GM23338 (cell line): ENCODE measurements around the gene GRM6. TPM values are rescaled to one million over a fixed set of nuclear protein-coding genes. Genes with fewer than 3 reads are reported as not detected.

Source experiments
- ATAC-seq: fragments of 200-7000 bp; cut with Tn5 transposase; 3 replicates; pipeline ENCODE4 v1.9.1; 2020
- DNase-seq: peaks from one replicate; pipeline ENCODE4 v3.0.0-alpha.2; 2015; ENCODE audit warnings: low spot score
- H2AFZ ChIP-seq: fragments of 200-600 bp; sonication (generic); 2 replicates; pipeline ENCODE4 v1.8.0; 2016; ENCODE audit warnings: antibody characterized with exemption, mild to moderate bottlenecking, moderate library complexity
- H3F3A ChIP-seq: fragments of 200-600 bp; sonication (generic); replicated peaks from 2 replicates; pipeline ENCODE4 v1.8.0; 2017; ENCODE audit warnings: antibody characterized with exemption, mixed run types, low read depth
- H3K27ac ChIP-seq: fragments of 200-600 bp; sonication (generic); 2 replicates; pipeline ENCODE4 v1.6.1; 2016; ENCODE audit warnings: low read depth
- H3K27me3 ChIP-seq: fragments of 200-600 bp; sonication (generic); 2 replicates; pipeline ENCODE4 v1.8.0; 2016; ENCODE audit warnings: mild to moderate bottlenecking, mixed run types, moderate library complexity; ENCODE audit not compliant: insufficient read depth
- H3K36me3 ChIP-seq: fragments of 200-600 bp; sonication (generic); 2 replicates; pipeline ENCODE4 v1.8.0; 2016; ENCODE audit warnings: mild to moderate bottlenecking; ENCODE audit not compliant: insufficient read depth
- H3K4me1 ChIP-seq: fragments of 200-600 bp; sonication (generic); 2 replicates; pipeline ENCODE4 v1.8.0; 2016; ENCODE audit warnings: mild to moderate bottlenecking, moderate library complexity; ENCODE audit not compliant: insufficient read depth
- H3K4me2 ChIP-seq: fragments of 200-600 bp; sonication (generic); 2 replicates; pipeline ENCODE4 v1.7.1; 2017; ENCODE audit warnings: mixed run types
- H3K4me3 ChIP-seq: fragments of 200-600 bp; sonication (generic); 2 replicates; pipeline ENCODE4 v1.6.1; 2016; ENCODE audit warnings: mixed run types
- H3K79me2 ChIP-seq: fragments of 200-600 bp; sonication (generic); replicated peaks from 2 replicates; pipeline ENCODE4 v1.8.0; 2017; ENCODE audit warnings: mild to moderate bottlenecking; ENCODE audit not compliant: insufficient read depth
- H3K9me2 ChIP-seq: fragments of 200-600 bp; sonication (generic); 2 replicates; pipeline ENCODE4 v1.8.0; 2017; ENCODE audit not compliant: insufficient read depth
- H4K20me1 ChIP-seq: fragments of 200-600 bp; sonication (generic); replicated peaks from 2 replicates; pipeline ENCODE4 v1.8.0; 2017; ENCODE audit warnings: mild to moderate bottlenecking; ENCODE audit not compliant: insufficient read depth
- H3K27ac Mint-ChIP-seq: 2 replicates; pipeline ENCODE4 v1.8.0; 2020; ENCODE audit warnings: inconsistent platforms, mild to moderate bottlenecking, moderate library complexity, mixed read lengths
- H3K27me3 Mint-ChIP-seq: 3 replicates; pipeline ENCODE4 v1.8.0; 2022; ENCODE audit warnings: low read depth, mild to moderate bottlenecking, moderate library complexity, mixed read lengths, inconsistent platforms; ENCODE audit not compliant: insufficient read depth, poor library complexity
- H3K36me3 Mint-ChIP-seq: 3 replicates; pipeline ENCODE4 v1.8.0; 2021; ENCODE audit warnings: low read depth, mild to moderate bottlenecking, inconsistent platforms, moderate library complexity, mixed read lengths
- H3K4me1 Mint-ChIP-seq: 3 replicates; pipeline ENCODE4 v1.8.0; 2020; ENCODE audit warnings: mild to moderate bottlenecking, inconsistent platforms, mixed read lengths
- H3K4me3 Mint-ChIP-seq: 3 replicates; pipeline ENCODE4 v1.8.0; 2021; ENCODE audit warnings: moderate library complexity, mild to moderate bottlenecking, inconsistent platforms, mixed read lengths
- H3K9me3 Mint-ChIP-seq: 3 replicates; pipeline ENCODE4 v1.8.0; 2020; ENCODE audit warnings: moderate library complexity, mild to moderate bottlenecking, inconsistent platforms, mixed read lengths
- CTCF ChIP-seq, 2 experiments: fragments of 200-600 bp in 1 of 2; sonication (generic) in 1 of 2; conservative IDR thresholded peaks; 2 replicates each; pipeline versions ENCODE4 v1.5.1 to v1.6.1; 2016 to 2017; ENCODE audit warnings: antibody characterized with exemption in 2 of 2, low read depth in 2 of 2, mild to moderate bottlenecking in 2 of 2, moderate library complexity in 1 of 2
- EZH2 ChIP-seq: fragments of 200-600 bp; sonication (generic); IDR thresholded peaks from one replicate; pipeline ENCODE4 v1.8.0; 2017; ENCODE audit warnings: antibody characterized with exemption, mild to moderate bottlenecking, low read depth; ENCODE audit not compliant: unreplicated experiment
- EZH2phosphoT487 ChIP-seq: fragments of 200-600 bp; sonication (generic); IDR thresholded peaks from one replicate; pipeline ENCODE4 v1.8.1; 2018; ENCODE audit warnings: antibody characterized with exemption; ENCODE audit not compliant: unreplicated experiment
- NANOG ChIP-seq: IDR thresholded peaks from 2 replicates; pipeline ENCODE4 v1.6.1; 2016; ENCODE audit warnings: antibody characterized with exemption, borderline replicate concordance
- STAT1 ChIP-seq: IDR thresholded peaks from one replicate; pipeline ENCODE4 v1.6.1; 2016; ENCODE audit warnings: antibody characterized with exemption; ENCODE audit not compliant: unreplicated experiment
- polyA plus RNA-seq: library from polyadenylated mRNA; unstranded; fragments of >200 nt; fragmentation: Nextera tagmentation; extraction: Ambion mirVana; gene quantifications from 2 replicates; pipeline ENCODE4 v1.2.1, GENCODE V29; 2016
- total RNA-seq: library from RNA; depleted of rRNA; stranded (reverse); fragments of >200 nt; shearing (Covaris generic); gene quantifications from 2 replicates; pipeline ENCODE4 v1.2.3, GENCODE V29; 2014
- TF ChIP-seq, protein P1 (sequence below): fragments of 250-450 bp; sonication (Bioruptor Pico); IDR thresholded peaks from 2 replicates; pipeline ENCODE4 v1.5.0; 2020; ENCODE audit warnings: mild to moderate bottlenecking, moderate library complexity
- TF ChIP-seq, protein P2 (sequence below): IDR thresholded peaks from 2 replicates; pipeline ENCODE4 v1.6.1; 2016; ENCODE audit warnings: antibody characterized with exemption
- TF ChIP-seq, protein P3 (sequence below): IDR thresholded peaks from one replicate; pipeline ENCODE4 v1.6.1; 2018; ENCODE audit warnings: antibody characterized with exemption; ENCODE audit not compliant: unreplicated experiment

Gene GRM6
- total and polyA plus RNA-seq, 2 experiments from 2014 or later, result 0.19 TPM; not detected in 1

GRCh38 chr5:178984145-178985072, 10.7 kb downstream of the GRM6 start:
- TF ChIP-seq EZH2, result no peak
- TF ChIP-seq, protein P1, sequence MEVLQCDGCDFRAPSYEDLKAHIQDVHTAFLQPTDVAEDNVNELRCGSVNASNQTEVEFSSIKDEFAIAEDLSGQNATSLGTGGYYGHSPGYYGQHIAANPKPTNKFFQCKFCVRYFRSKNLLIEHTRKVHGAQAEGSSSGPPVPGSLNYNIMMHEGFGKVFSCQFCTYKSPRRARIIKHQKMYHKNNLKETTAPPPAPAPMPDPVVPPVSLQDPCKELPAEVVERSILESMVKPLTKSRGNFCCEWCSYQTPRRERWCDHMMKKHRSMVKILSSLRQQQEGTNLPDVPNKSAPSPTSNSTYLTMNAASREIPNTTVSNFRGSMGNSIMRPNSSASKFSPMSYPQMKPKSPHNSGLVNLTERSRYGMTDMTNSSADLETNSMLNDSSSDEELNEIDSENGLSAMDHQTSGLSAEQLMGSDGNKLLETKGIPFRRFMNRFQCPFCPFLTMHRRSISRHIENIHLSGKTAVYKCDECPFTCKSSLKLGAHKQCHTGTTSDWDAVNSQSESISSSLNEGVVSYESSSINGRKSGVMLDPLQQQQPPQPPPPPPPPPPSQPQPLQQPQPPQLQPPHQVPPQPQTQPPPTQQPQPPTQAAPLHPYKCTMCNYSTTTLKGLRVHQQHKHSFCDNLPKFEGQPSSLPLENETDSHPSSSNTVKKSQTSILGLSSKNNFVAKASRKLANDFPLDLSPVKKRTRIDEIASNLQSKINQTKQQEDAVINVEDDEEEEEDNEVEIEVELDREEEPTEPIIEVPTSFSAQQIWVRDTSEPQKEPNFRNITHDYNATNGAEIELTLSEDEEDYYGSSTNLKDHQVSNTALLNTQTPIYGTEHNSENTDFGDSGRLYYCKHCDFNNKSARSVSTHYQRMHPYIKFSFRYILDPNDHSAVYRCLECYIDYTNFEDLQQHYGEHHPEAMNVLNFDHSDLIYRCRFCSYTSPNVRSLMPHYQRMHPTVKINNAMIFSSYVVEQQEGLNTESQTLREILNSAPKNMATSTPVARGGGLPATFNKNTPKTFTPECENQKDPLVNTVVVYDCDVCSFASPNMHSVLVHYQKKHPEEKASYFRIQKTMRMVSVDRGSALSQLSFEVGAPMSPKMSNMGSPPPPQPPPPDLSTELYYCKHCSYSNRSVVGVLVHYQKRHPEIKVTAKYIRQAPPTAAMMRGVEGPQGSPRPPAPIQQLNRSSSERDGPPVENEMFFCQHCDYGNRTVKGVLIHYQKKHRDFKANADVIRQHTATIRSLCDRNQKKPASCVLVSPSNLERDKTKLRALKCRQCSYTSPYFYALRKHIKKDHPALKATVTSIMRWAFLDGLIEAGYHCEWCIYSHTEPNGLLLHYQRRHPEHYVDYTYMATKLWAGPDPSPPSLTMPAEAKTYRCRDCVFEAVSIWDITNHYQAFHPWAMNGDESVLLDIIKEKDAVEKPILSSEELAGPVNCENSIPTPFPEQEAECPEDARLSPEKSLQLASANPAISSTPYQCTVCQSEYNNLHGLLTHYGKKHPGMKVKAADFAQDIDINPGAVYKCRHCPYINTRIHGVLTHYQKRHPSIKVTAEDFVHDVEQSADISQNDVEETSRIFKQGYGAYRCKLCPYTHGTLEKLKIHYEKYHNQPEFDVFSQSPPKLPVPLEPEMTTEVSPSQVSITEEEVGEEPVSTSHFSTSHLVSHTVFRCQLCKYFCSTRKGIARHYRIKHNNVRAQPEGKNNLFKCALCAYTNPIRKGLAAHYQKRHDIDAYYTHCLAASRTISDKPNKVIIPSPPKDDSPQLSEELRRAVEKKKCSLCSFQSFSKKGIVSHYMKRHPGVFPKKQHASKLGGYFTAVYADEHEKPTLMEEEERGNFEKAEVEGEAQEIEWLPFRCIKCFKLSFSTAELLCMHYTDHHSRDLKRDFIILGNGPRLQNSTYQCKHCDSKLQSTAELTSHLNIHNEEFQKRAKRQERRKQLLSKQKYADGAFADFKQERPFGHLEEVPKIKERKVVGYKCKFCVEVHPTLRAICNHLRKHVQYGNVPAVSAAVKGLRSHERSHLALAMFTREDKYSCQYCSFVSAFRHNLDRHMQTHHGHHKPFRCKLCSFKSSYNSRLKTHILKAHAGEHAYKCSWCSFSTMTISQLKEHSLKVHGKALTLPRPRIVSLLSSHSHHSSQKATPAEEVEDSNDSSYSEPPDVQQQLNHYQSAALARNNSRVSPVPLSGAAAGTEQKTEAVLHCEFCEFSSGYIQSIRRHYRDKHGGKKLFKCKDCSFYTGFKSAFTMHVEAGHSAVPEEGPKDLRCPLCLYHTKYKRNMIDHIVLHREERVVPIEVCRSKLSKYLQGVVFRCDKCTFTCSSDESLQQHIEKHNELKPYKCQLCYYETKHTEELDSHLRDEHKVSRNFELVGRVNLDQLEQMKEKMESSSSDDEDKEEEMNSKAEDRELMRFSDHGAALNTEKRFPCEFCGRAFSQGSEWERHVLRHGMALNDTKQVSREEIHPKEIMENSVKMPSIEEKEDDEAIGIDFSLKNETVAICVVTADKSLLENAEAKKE (CRISPR knock-in tag), result no peak
- no peak for TF ChIP-seq STAT1
- no peak for TF ChIP-seq EZH2phosphoT487
- TF ChIP-seq NANOG, result no peak
- TF ChIP-seq CTCF (conservative IDR thresholded peaks at IDR 0.05; ENCODE audit: low read depth in 2 of 2), result no peak
- TF ChIP-seq, protein P2, sequence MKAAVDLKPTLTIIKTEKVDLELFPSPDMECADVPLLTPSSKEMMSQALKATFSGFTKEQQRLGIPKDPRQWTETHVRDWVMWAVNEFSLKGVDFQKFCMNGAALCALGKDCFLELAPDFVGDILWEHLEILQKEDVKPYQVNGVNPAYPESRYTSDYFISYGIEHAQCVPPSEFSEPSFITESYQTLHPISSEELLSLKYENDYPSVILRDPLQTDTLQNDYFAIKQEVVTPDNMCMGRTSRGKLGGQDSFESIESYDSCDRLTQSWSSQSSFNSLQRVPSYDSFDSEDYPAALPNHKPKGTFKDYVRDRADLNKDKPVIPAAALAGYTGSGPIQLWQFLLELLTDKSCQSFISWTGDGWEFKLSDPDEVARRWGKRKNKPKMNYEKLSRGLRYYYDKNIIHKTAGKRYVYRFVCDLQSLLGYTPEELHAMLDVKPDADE, result no peak
- TF ChIP-seq, protein P3, sequence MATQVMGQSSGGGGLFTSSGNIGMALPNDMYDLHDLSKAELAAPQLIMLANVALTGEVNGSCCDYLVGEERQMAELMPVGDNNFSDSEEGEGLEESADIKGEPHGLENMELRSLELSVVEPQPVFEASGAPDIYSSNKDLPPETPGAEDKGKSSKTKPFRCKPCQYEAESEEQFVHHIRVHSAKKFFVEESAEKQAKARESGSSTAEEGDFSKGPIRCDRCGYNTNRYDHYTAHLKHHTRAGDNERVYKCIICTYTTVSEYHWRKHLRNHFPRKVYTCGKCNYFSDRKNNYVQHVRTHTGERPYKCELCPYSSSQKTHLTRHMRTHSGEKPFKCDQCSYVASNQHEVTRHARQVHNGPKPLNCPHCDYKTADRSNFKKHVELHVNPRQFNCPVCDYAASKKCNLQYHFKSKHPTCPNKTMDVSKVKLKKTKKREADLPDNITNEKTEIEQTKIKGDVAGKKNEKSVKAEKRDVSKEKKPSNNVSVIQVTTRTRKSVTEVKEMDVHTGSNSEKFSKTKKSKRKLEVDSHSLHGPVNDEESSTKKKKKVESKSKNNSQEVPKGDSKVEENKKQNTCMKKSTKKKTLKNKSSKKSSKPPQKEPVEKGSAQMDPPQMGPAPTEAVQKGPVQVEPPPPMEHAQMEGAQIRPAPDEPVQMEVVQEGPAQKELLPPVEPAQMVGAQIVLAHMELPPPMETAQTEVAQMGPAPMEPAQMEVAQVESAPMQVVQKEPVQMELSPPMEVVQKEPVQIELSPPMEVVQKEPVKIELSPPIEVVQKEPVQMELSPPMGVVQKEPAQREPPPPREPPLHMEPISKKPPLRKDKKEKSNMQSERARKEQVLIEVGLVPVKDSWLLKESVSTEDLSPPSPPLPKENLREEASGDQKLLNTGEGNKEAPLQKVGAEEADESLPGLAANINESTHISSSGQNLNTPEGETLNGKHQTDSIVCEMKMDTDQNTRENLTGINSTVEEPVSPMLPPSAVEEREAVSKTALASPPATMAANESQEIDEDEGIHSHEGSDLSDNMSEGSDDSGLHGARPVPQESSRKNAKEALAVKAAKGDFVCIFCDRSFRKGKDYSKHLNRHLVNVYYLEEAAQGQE, result no peak
- Mint-ChIP-seq H3K27ac (no peak overlapping the region), H3K4me3 (no peak overlapping the region), H3K36me3 (peaks cover 40% of the 10 kb centered on the region), H3K4me1 (no peaks in the 10 kb centered on the region), H3K9me3 (peaks cover 92% of the 10 kb centered on the region), H3K27me3 (peaks cover 16% of the 10 kb centered on the region)
- H3K27me3 ChIP-seq, result no peaks in the 10 kb centered on the region
- DNase-seq (no peak), ATAC-seq (no peak)
- H4K20me1 ChIP-seq, result no peaks in the 10 kb centered on the region
- H2AFZ ChIP-seq, result no peak overlapping the region
- H3K4me3 ChIP-seq, result no peak overlapping the region
- H3K27ac ChIP-seq, result no peak overlapping the region
- H3K4me2 ChIP-seq, result no peak overlapping the region
- no peaks in the 10 kb centered on the region; the same call in 1 of the 2 replicates for H3K36me3 ChIP-seq
- no peaks in the 10 kb centered on the region for H3K79me2 ChIP-seq
- H3K9me2 ChIP-seq, result no peaks in the 10 kb centered on the region
- H3K4me1 ChIP-seq, result no peaks in the 10 kb centered on the region
- no peaks in the 10 kb centered on the region for H3F3A ChIP-seq
